SK-N-MC (cell line): ENCODE data around the gene KCNK13.

ENCODE experiments used
- EZH2 ChIP-seq: fragments of 200-600 bp; sonication (generic); IDR thresholded peaks from one replicate; pipeline ENCODE4 v1.6.1; 2017; ENCODE audit warnings: antibody characterized with exemption
- POLR2AphosphoS5 ChIP-seq: IDR thresholded peaks from 2 replicates; pipeline ENCODE4 v1.6.1; 2012; ENCODE audit warnings: mild to moderate bottlenecking, low read depth, low read length, borderline replicate concordance

DNA sequence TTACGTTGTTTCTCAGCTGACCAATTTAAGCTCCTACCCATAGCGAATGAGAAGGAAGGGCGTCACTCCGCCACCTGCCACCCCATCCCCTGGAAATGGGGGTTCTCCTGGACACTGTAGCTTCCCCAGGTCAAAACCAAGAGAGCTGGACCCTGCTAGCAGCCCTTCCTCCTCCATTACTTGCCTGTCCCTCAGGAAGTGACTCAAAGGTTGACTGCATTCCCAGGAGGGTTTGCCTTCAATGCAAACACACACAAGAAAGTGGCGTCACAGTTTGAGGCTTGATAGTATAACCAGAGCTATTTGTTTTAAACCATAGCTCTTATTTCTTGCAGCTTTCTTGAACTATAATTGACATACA is 79.1 kb downstream of the KCNK13 start:
- TF ChIP-seq POLR2AphosphoS5 (no peak), EZH2 (no peak)
